Esophagus (tissue), 2 donors: ENCODE results near the gene MPRIP. TPM values are rescaled to one million over a fixed set of nuclear protein-coding genes. Genes with fewer than 3 reads are reported as not detected.

Experiments
- H3K27ac ChIP-seq, 2 donors: one replicate each; pipeline ENCODE4 v1.5.1; 2013; ENCODE audit warnings: low read depth in 2 of 2, mild to moderate bottlenecking in 2 of 2, inconsistent platforms in 1 of 2, low read length in 1 of 2, moderate library complexity in 1 of 2
- H3K27me3 ChIP-seq, 2 donors: one replicate each; pipeline ENCODE4 v1.6.1; 2013; ENCODE audit warnings: low read length in 2 of 2, control low read depth in 1 of 2, mild to moderate bottlenecking in 1 of 2; ENCODE audit not compliant: insufficient read depth in 2 of 2, control insufficient read depth in 1 of 2
- H3K36me3 ChIP-seq, 2 donors: one replicate each; pipeline ENCODE4 v1.6.1; 2013; ENCODE audit warnings: low read length in 1 of 2; ENCODE audit not compliant: control insufficient read depth in 2 of 2, insufficient read depth in 2 of 2
- H3K4me1 ChIP-seq, 2 donors: one replicate each; pipeline ENCODE4 v1.6.1; 2013; ENCODE audit warnings: low read length in 1 of 2; ENCODE audit not compliant: control insufficient read depth in 2 of 2, insufficient read depth in 2 of 2
- H3K4me3 ChIP-seq, 2 donors: one replicate each; pipeline ENCODE4 v1.5.1; 2013; ENCODE audit warnings: low read length in 2 of 2, mild to moderate bottlenecking in 2 of 2, low read depth in 1 of 2, moderate library complexity in 1 of 2
- H3K9me3 ChIP-seq, 2 donors: one replicate each; pipeline ENCODE4 v1.6.1; 2013; ENCODE audit warnings: mild to moderate bottlenecking in 2 of 2, low read depth in 1 of 2, low read length in 1 of 2, moderate library complexity in 1 of 2; ENCODE audit not compliant: control insufficient read depth in 2 of 2, insufficient read depth in 1 of 2
- WGBS, 2 donors: extraction: QIAGEN DNeasy Blood & Tissue Kit; methylation state at CpG; one replicate each; pipeline ENCODE4 v1.1.7; 2013; 5-methylcytosine and 5-hydroxymethylcytosine counted together
- polyA plus RNA-seq, 2 donors: library from polyadenylated mRNA; stranded (reverse); fragments of 200-250 nt; gene quantifications; one replicate each; pipeline ENCODE4 v1.2.3, GENCODE V29; 2013
- donor health status: healthy with polysubstance abuse.
- donor health status: Bipolar disorder and iron deficiency.

MPRIP gene
- polyA plus RNA-seq, 2 donors: 122 to 226 TPM

DNA sequence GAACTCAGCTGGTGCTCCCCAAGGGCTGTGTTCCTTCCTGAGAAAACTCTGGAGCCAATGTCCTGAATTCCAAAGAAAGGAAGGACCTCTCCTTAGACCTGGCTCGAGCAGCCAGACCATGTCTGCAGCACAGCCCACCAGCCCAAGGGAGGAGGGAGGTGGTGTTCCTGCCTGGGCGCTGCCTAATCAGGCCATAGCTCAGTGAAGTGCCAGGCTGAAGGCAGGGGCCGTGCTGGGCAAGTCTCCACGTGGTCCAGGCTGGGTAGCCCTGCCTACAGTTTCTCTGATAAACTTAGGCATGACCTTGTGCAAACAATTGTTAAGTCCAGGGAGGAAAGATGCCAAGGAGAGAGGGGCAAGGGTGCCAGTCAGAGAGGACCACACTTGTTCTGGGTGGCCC is 76.8 kb downstream of the MPRIP start:
- Histone ChIP-seq H3K27me3 (no peaks in the 10 kb centered on the region), H3K4me3 (no peak overlapping the region), H3K27ac (peak overlapping the region; percentile 67 to 81), H3K9me3 (no peaks in the 10 kb centered on the region), H3K36me3 (peaks cover 0 to 2% of the 10 kb centered on the region in 2 donors), H3K4me1 (peaks cover 17 to 22% of the 10 kb centered on the region in 2 donors)
- 43 to 50% methylated on average over 4 of the region's 4 CpGs for WGBS, 2 donors

DNA sequence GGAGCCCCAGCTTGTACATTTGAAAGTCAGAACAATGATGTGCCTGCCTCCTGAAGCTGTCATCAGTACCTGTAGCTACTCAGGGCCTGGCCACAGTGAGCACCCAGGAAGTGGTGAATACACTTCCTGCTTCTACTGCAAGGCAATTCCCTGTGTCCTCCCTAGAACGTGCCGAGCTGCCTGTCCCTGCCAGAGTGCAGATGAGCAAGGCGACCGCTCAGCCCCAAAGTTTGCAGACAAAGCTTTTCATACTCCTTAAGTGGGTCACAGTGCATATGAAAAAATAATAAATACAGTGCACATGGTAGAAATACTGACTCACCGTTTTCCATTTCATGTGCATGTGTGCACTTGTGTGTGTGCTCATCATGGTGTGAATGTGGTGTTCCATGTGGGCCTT is 77.3 kb downstream of the MPRIP start:
- peaks cover 0 to 2% of the 10 kb centered on the region in 2 donors for H3K36me3 ChIP-seq
- peaks cover 16 to 22% of the 10 kb centered on the region in 2 donors for H3K4me1 ChIP-seq
- H3K27ac ChIP-seq: peak overlapping the region; percentile 67 to 81
- 33 to 39% methylated on average over 5 of the region's 5 CpGs for WGBS, 2 donors
- no peaks in the 10 kb centered on the region for H3K9me3 ChIP-seq
- H3K4me3 ChIP-seq: no peak overlapping the region
- H3K27me3 ChIP-seq: no peaks in the 10 kb centered on the region

DNA sequence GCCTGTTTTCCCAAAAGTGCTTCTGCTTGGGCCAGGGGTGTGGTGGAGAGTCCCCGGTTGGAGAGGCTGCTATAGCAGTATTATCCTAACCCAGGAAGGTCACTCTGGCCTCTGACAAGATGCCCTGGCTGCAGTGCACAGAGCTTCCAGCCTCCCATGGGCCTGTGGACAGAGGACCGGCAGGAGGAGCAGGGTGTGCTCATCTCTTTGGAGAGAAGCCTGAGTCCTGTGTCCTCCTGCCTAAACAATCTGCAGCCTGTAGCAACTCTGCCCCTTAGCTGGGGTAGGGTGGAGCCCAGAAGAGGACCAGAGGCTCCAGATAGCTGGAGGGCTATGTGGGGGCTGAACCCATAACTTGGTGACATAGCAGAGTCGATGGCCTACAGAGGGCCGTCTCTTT is 78.0 kb downstream of the MPRIP start:
- 57 to 63% methylated on average over 4 of the region's 4 CpGs for WGBS, 2 donors
- H3K27me3 ChIP-seq: no peaks in the 10 kb centered on the region
- peaks cover 12 to 22% of the 10 kb centered on the region in 2 donors for H3K4me1 ChIP-seq
- H3K27ac ChIP-seq: peak overlapping the region; percentile 55 to 62
- H3K9me3 ChIP-seq: no peaks in the 10 kb centered on the region
- H3K36me3 ChIP-seq: peaks cover 0 to 2% of the 10 kb centered on the region in 2 donors
- no peak overlapping the region for H3K4me3 ChIP-seq

DNA sequence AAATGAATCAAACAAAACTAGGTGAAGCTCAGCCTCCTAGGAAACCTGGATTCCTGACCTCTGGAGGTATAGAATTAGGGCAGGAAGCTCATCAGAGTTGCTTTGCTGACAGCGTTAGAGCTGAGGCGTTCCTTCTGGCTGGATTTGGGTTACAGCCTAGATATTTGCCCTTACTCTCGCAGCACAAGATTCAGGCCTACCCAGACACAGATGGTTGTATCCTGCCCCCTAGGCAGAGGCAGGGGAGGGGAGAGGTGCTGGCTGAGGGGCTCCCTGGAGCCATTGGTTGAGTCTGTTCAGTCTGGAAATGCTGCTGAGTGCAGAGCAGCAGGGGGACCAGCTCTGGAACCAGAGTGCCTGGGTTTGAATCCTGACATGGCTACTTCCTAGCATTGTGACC is 78.4 kb downstream of the MPRIP start:
- H3K27me3 ChIP-seq: no peaks in the 10 kb centered on the region
- peaks cover 0 to 2% of the 10 kb centered on the region in 2 donors for H3K36me3 ChIP-seq
- no peaks in the 10 kb centered on the region for H3K9me3 ChIP-seq
- no peak overlapping the region for H3K4me3 ChIP-seq
- 45 to 46% methylated on average over 3 of the region's 3 CpGs for WGBS, 2 donors
- peak overlapping the region; percentile 55 to 57 for H3K27ac ChIP-seq
- H3K4me1 ChIP-seq: peaks cover 12 to 22% of the 10 kb centered on the region in 2 donors

DNA sequence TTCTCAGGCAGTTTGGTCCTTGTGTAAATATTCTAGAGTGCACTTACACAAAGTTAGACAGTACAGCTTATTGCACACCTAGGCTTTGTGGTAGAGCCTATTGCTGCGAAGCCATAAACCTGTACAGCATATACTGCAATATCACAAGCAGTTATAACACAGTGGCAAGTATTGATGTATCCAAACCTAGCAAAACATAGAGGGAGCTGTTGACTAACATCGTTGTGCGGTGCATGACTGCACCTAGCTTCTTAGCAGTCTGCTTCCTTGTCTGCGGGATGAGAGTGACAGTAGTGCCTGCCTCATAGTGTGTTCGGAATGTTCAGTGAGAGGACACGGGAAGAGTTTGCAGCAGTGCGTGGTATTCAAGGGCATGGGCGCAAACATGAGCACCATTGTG is 78.9 kb downstream of the MPRIP start:
- peaks cover 12 to 22% of the 10 kb centered on the region in 2 donors for H3K4me1 ChIP-seq
- H3K36me3 ChIP-seq: peaks cover 0 to 2% of the 10 kb centered on the region in 2 donors
- no peaks in the 10 kb centered on the region for H3K9me3 ChIP-seq
- H3K27ac ChIP-seq: no peak overlapping the region
- no peaks in the 10 kb centered on the region for H3K27me3 ChIP-seq
- no peak overlapping the region for H3K4me3 ChIP-seq
- 73 to 74% methylated on average over 8 of the region's 8 CpGs for WGBS, 2 donors

DNA sequence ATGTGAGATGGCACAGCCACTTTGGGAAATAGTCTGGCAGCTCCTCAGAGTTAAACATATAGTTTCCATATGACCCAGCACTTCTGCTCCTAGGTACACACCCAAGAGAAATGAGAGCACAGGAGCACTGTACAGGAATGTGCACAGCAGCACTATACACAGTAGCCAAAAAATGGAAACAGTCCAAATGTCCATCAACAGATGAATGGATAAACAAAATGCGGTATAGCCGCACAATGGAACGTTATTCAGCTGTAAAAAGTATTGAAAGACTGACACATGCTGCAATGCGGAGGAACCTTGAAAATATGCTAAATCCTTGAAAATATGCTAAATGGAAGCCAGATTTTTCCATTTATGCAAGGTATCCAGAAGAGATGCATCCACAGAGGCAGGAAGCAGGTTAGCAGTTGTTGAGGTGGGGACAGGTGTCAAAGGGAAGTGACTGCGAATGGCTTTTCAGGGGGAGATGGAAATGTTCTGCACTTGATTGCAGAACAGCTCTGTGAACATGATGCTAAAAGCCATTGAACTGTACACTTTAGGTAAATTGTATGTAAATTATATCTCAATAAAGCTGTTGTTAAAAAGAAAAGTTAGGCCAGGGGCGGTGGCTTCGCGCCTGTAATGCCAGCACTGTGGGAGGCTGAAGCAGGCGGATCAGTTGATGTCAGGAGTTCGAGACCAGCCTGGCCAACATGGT is 80.7 kb downstream of the MPRIP start:
- Histone ChIP-seq H3K27me3 (no peaks in the 10 kb centered on the region), H3K36me3 (peaks cover 0 to 12% of the 10 kb centered on the region in 2 donors), H3K4me1 (peaks cover 16 to 20% of the 10 kb centered on the region in 2 donors), H3K4me3 (no peak overlapping the region), H3K27ac (no peak overlapping the region), H3K9me3 (no peaks in the 10 kb centered on the region)
- 84% methylated on average over 10 of the region's 10 CpGs for WGBS, 2 donors

DNA sequence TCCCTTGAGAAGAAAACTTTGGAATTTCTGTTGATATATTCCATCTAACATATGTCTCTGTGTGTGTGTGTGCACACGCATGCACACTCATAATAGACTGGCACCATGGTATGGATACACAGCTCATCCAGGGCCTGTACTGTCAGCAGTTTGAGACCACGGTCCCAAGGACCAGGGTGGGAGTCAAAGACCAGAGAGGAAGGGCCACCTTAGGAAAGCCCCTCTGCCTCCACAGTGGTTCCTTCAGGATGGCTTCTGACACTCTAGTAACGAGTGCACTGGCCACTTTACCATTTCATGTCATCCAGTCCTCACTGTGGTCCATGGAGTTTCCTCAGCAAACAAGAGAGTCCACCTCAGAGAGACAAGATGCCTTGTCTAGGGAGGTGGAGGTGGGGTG is 82.1 kb downstream of the MPRIP start:
- H3K36me3 ChIP-seq: peaks cover 3 to 24% of the 10 kb centered on the region in 2 donors
- peaks cover 8 to 12% of the 10 kb centered on the region in 2 donors for H3K4me1 ChIP-seq
- H3K27me3 ChIP-seq: no peaks in the 10 kb centered on the region
- H3K4me3 ChIP-seq: no peak overlapping the region
- 94 to 100% methylated on average over 3 of the region's 3 CpGs for WGBS, 2 donors
- H3K27ac ChIP-seq: no peak overlapping the region
- H3K9me3 ChIP-seq: no peaks in the 10 kb centered on the region

DNA sequence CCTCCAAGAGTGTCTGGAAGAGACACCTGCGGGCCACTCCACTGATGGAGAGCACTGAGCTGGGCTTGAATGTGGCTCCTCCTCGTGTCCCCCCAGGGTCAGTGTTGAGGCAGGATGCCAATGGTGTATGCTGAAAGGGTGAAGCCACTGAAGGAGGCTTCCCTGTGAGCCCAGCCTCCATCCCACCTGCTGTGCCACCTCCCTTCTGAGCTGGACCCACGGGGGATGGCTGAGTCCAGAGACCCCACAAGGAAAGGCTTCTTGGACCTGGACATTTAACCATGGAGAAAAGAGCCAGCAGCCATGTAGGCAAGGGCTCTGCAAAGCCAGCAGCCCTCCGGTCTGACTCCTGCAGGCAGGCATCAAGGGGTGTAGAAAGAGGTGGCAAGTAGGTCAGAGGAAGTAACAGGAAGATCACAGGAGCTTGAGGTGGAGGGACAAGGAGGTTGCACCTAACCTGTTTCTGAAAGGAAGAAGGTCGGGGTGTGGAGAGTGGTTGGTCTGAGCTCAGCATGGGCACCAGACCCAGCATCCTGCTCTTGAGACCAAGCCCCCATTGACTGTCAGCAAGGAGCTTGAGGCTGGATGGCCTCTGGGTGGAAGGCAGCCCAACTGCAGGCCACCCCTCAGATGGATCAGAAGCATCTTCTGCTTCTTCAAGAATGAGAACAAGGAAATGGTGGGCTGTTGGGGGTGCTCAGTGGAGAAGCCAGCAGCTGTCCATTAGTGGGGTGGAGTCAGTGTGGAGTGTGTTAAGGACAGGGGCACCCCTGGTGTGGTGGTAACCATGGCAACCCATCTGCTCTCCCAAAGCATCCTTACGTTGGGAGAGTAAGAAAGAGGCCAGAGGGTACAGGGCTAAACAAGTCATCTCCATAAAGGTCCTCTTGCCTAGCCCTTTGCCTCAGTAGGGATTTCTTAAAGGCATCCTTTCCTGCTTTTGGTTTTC is 83.2 kb downstream of the MPRIP start:
- Histone ChIP-seq H3K27ac (peak overlapping the region in 1 of 2 donors; percentile 3), H3K27me3 (no peaks in the 10 kb centered on the region), H3K4me1 (peaks cover under 1 to 10% of the 10 kb centered on the region in 2 donors), H3K9me3 (no peaks in the 10 kb centered on the region), H3K36me3 (peaks cover 3 to 34% of the 10 kb centered on the region in 2 donors), H3K4me3 (no peak overlapping the region)
- 72 to 79% methylated on average over 6 of the region's 6 CpGs for WGBS, 2 donors

DNA sequence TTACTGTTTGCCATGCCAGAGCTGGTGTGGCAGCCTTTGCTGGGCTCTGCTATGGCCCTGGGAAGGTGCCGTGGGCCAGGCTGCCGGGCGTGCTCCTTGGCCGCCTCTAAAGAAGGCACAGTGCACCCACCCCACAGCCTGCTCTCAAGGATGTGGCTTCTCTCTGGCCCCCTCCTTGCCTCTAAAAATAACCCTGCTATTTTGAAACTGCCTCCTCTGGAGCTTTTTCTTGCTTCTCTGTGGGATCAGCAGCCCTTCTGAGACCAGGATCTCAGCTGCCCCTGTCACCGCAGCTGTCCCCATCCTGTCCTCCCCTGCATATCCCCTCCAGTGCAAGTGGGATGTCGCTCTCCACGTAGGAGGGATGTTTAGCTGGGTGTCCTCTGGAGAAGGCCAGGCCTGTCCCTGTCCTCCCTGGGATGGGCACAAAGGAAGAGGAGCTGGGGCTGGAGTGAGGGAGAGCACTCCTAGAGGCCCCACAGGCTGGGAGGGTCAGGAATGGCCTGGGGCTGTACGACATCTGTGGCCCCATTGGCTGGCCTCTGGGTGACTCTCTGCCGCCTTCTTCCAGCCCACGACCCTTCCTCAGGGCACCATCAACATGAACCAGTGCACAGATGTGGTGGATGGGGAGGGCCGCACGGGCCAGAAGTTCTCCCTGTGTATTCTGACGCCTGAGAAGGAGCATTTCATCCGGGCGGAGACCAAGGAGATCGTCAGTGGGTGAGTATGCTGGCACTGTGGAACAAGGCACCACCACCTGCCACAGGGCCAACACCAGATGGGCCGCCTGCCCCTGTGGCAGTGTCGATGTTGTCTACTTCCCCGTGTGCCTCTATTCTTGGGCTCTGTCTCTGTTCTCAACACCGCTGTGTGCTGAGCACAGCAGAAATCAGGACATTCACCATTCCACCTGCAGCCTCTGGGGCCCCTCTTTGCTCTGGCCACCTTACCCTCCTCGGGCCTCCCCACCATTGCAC is 84.2 kb downstream of the MPRIP start:
- Histone ChIP-seq H3K36me3 (peaks cover 11 to 44% of the 10 kb centered on the region in 2 donors), H3K27me3 (no peaks in the 10 kb centered on the region), H3K27ac (no peak overlapping the region), H3K9me3 (no peaks in the 10 kb centered on the region), H3K4me1 (peaks cover 0 to 12% of the 10 kb centered on the region in 2 donors), H3K4me3 (no peak overlapping the region)
- WGBS, 2 donors: 77 to 79% methylated on average over 20 to 21 of the region's 21 CpGs
